ENCODE results near the gene SCN1B.
A peak's percentile ranks its signal among the peaks of the same experiment; 100 is the strongest.
"Not testable (repeated sequence)": the region's sequence is repeated elsewhere in the genome, so short reads cannot be mapped to it uniquely, and the experiment has no call there.

The SCN1B gene

GRCh38 chr19:35030257-35031071 is at the start of gene SCN1B:
TSS of gene SCN1B (plus strand) at chr19:35030470. CDS start at chr19:35030821, 351 bp downstream.
- peak; percentile 60 to 62 for DNase-seq (ENCODE audit: low read depth in 2 of 2)

DNA sequence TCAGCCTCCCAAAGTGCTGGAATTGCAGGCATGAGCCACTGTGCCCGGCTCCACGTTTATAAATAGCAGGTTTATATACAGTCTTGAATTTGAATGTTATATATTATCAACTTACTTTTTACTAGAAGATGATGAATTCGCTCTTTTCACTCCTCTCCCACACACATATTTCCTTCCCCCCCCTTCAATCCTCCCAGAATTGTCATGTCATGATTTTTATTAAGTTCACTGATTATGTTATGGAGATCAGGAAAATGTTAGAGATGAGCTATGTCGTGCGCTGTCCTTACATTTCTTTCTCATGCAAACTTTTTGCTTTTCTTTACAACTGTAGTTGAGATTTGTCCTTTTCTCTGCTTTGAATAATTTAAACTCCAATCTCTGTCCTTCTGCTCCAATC is 48.0 kb upstream of the SCN1B start:
- DNase-seq (ENCODE audit: low read depth in 2 of 2) = no peak

GRCh38 chr19:34983786-34984185 is 46.5 kb upstream of the SCN1B start:
- DNase-seq (ENCODE audit: low read depth in 2 of 2) = no peak

GRCh38 chr19:34984287-34984686 is 46.0 kb upstream of the SCN1B start:
- no peak for DNase-seq (ENCODE audit: low read depth in 2 of 2)

- DNase-seq (ENCODE audit: low read depth in 2 of 2) = no peak
Observed at GRCh38 chr19:34985249-34986022, 44.8 kb upstream of the SCN1B start.

- no peak for DNase-seq (ENCODE audit: low read depth in 2 of 2)
Observed at GRCh38 chr19:34988119-34988518, 42.2 kb upstream of the SCN1B start.

GRCh38 chr19:34989298-34989697 is 41.0 kb upstream of the SCN1B start:
- no peak for DNase-seq (ENCODE audit: low read depth in 2 of 2)

DNA sequence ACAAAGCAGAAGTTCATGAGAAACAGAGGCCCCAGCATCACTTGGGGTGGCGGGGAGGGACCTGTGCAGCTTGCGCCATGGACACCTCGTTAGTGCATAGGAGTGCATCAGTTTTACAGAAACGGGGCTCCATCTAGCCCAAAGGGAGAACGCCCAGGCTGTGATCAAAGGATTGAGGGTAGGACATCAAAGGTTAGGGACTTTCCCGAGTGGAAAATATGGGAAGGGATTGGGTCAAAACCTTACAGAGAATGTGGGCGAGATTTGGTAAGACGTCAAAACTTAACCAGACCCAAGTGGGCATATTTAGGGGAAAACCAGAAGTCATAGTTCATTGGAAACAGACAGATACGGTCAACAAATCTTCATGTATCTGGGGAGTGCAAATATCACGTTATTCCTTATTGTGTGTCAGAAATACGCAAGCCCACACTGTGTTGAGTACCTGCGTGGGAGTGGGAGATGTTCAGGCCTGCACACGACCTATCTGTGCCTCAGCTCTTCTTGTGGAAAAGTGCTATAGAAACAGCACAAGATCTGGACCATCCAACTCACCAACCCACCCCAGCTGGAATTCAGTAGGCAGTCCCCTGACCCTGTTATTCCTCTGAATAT is 39.6 kb upstream of the SCN1B start:
- DNase-seq (ENCODE audit: low read depth in 2 of 2) = peak in 1 of 2 donors; percentile 38

DNA sequence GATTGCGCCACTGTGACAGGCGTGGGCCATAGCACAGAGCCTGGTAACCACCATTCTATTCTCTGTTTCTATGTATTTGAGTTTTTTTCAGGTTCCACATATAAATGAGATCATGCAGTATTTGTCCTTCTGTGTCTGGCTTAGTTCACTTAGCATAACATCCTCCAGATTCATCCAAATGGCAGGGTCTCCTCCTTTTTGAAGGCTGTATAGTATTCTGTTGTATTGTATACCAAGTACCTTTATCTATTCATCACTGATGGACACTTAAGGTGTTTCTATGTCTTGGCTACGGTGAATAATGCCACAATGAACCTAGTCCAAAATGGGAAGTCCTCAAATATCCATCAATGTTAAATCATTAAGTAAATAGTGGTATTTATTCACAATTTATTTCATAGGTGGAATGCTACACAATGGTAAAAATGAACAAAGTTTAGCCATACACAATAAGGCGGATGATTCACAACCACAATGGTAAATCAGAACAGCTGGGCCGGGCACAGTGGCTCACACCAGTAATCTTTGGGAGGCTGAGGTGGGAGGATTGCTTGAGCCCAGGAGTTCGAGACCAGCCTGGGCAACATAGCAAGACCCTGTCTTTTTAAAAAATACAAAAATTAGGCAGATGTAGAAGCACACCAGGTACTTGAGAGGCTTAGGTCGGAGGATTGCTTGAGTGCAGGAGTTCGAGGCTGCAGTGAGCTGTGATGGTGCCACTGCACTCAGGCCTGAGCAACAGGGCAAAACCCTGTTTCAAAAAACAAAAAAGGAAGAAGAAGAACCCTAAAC is 38.5 kb upstream of the SCN1B start:
- no peak for DNase-seq (ENCODE audit: low read depth in 2 of 2)

DNA sequence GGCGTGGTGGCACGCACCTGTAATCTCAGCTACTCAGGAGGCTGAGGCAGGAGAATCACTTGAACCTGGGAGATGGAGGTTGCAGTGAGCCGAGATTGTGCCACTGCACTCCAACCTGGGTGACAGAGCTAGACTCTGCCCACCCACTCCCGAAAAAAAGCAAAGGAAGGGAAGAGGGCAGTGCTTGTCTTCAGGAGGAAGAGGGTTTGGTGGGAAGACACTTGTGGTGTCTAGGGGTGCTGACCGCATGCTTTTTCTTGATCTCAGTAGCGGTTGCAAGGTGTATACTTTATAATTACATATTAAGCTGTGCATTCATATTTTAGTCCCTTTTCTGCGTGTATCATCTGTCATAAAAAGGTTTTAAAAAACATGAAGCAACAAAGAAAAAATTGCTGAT is 37.7 kb upstream of the SCN1B start:
- not testable (repeated sequence) for DNase-seq (ENCODE audit: low read depth in 2 of 2)

GRCh38 chr19:34994286-34994642 is 36.0 kb upstream of the SCN1B start:
- DNase-seq (ENCODE audit: low read depth in 2 of 2) = no peak

DNA sequence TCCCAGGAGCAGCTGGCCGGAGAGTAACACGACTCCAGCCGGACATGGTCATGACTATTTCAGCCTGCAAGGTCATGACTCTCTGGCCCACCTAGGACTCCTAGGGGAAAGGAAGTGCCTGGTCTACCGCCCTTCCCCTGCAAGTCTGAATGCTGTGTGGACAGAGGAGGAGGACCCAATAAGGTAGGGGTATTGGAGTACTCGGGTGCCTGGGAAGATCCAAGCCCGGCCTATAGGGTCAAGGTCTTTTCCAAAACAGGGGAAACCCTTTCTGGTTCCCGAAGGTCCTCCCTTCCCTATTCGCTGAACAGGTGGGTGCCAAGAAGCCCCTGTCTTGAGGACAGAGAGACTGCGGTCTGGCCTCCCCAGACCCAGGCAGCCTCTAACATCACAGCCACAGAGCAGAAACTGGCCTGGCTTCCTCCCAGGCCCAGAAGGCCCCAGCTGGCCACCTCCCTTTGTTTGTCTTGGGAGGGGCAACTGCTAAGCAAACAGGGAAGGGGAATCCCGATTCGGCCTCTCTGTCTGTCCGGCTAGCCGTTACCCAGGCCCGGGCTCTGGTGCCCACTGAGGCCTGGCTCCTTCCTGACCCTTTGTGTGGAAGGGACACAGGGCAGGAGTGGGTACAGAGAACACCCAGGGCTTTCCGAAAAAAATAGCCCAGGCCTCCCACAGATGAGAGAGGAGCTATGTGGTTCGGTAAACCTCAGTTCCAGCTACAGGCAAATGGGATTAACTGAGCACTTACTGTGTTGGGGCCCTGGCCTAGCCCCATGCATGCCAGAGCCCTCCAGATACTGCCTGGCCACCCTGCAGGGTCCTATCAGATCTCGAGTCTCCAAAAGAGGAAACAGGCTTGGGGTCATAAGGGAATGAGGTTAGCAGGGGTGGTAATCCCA is 35.4 kb upstream of the SCN1B start:
- DNase-seq (ENCODE audit: low read depth in 2 of 2) = no peak

DNA sequence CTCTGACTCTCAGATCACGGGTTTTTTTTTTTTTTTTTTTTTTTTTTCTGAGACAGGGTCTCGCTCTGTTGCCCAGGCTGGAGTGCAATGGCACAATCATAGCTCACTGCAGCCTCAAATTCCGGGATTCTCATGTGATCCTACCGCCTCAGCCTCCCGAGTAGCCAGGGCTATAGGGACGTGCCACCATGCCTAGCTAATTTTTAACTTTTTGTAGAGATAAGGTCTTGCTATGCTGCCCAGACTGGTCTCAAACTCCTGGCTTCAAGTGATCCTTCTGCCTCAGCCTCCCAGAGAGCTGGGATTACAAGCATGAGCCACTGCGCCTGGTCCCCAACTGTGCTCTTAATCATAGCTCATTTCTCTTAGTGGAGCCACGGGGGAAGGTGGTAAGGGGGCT is 34.7 kb upstream of the SCN1B start:
- no peak for DNase-seq (ENCODE audit: low read depth in 2 of 2)

GRCh38 chr19:34997071-34997617 is 33.1 kb upstream of the SCN1B start:
- DNase-seq (ENCODE audit: low read depth in 2 of 2) = no peak

DNA sequence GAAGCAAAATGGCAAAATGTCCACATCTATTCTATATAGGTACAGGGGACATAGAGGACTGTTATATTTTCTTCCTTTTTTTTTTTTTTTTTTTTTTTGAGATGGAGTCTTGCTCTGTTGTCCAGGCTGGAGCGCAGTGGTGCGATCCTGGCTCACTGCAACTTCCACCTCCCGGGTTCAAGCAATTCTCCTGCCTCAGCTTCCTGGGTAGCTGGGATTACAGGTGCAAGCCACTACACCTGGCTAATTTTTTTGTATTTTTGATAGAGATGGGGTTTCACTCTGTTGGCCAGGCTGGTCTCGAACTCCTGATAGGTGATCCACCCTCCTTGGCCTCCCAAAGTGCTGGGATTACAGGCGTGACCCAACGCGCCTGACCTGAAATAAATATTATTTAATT is 32.0 kb upstream of the SCN1B start:
- DNase-seq (ENCODE audit: low read depth in 2 of 2) = not testable (repeated sequence)

GRCh38 chr19:34998777-34999497 is 31.3 kb upstream of the SCN1B start:
- DNase-seq (ENCODE audit: low read depth in 2 of 2) = no peak

- peak; percentile 51 to 70 for DNase-seq (ENCODE audit: low read depth in 2 of 2)
Observed at GRCh38 chr19:34999498-35000337, 30.6 kb upstream of the SCN1B start, which contains the start of gene GRAMD1A. TSS of gene GRAMD1A (plus strand) at chr19:35000323. CDS start at chr19:35000479, 156 bp downstream.

- DNase-seq (ENCODE audit: low read depth in 2 of 2) = no peak
Observed at GRCh38 chr19:35000338-35000646, 30.0 kb upstream of the SCN1B start.

All from activated CD4-positive, alpha-beta T cell treated with anti-CD3 and anti-CD28 coated beads for 24 hours (primary cell).